Gastrocnemius medialis (tissue), 4 donors: ENCODE measurements around the gene CBX8.

ENCODE experiments used
- POLR2A ChIP-seq, 2 donors: fragments of 450-650 bp; IDR thresholded peaks; one replicate each; pipeline ENCODE4 v1.6.1; 2017; ENCODE audit warnings: antibody characterized with exemption in 2 of 2, mild to moderate bottlenecking in 2 of 2, moderate library complexity in 2 of 2
- TF ChIP-seq, protein P1 (sequence below), 5 experiments: fragments of 450-650 bp in 3 of 5; fragments of 200-600 bp in 2 of 5; sonication (generic) in 2 of 5; IDR thresholded peaks in 4 of 5; conservative IDR thresholded peaks in 1 of 5; 1 replicate in 4 of 5; 2 replicates in 1 of 5; pipeline ENCODE4 v1.5.1; 2016 to 2019; ENCODE audit warnings: antibody characterized with exemption in 5 of 5, mild to moderate bottlenecking in 3 of 5, moderate library complexity in 3 of 5

- no peak for TF ChIP-seq POLR2A (IDR thresholded peaks at IDR 0.05)
- TF ChIP-seq, protein P1, sequence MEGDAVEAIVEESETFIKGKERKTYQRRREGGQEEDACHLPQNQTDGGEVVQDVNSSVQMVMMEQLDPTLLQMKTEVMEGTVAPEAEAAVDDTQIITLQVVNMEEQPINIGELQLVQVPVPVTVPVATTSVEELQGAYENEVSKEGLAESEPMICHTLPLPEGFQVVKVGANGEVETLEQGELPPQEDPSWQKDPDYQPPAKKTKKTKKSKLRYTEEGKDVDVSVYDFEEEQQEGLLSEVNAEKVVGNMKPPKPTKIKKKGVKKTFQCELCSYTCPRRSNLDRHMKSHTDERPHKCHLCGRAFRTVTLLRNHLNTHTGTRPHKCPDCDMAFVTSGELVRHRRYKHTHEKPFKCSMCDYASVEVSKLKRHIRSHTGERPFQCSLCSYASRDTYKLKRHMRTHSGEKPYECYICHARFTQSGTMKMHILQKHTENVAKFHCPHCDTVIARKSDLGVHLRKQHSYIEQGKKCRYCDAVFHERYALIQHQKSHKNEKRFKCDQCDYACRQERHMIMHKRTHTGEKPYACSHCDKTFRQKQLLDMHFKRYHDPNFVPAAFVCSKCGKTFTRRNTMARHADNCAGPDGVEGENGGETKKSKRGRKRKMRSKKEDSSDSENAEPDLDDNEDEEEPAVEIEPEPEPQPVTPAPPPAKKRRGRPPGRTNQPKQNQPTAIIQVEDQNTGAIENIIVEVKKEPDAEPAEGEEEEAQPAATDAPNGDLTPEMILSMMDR (IDR thresholded peaks at IDR 0.05 in 4 of 5, conservative IDR thresholded peaks at IDR 0.05 in 1 of 5): no peak
These were observed 42.5 kb downstream of the CBX8 start for GRCh38 chr17:79754370-79754769.
